Measurements from ENCODE around the gene NOC2L. TPM values are rescaled to one million over a fixed set of nuclear protein-coding genes. Genes with fewer than 3 reads are reported as not detected.

Gene NOC2L
- total RNA-seq, 6 donors from 2014 or later, result 28.7 to 66.0 (median 51.0) TPM

GRCh38 chr1:942864-943533, 16.1 kb downstream of the NOC2L start:
- H3K27me3 ChIP-seq, result peaks cover 4 to 45% (median 29%) of the 10 kb centered on the region in 4 donors
- ATAC-seq (ENCODE audit: low FRiP score in 2 of 2) (peak; percentile 6 to 54), DNase-seq (peak in 1 of 2 donors; percentile 72)
- H3K27ac ChIP-seq, result peak overlapping the region in 3 of 4 donors; percentile 5 to 34 (median 30)
- H3K4me3 ChIP-seq, result peak overlapping the region in 3 of 4 donors; percentile 31 to 48 (median 47)
- peaks cover 7 to 38% (median 36%) of the 10 kb centered on the region in 4 donors for H3K36me3 ChIP-seq
- peaks cover 33 to 38% (median 34%) of the 10 kb centered on the region in 4 donors for H3K4me1 ChIP-seq
- TF ChIP-seq EP300 (IDR thresholded peaks at IDR 0.05) (no peak), POLR2A (IDR thresholded peaks at IDR 0.05) (no peak), POLR2AphosphoS5 (IDR thresholded peaks at IDR 0.05) (no peak)
- TF ChIP-seq, protein P1, sequence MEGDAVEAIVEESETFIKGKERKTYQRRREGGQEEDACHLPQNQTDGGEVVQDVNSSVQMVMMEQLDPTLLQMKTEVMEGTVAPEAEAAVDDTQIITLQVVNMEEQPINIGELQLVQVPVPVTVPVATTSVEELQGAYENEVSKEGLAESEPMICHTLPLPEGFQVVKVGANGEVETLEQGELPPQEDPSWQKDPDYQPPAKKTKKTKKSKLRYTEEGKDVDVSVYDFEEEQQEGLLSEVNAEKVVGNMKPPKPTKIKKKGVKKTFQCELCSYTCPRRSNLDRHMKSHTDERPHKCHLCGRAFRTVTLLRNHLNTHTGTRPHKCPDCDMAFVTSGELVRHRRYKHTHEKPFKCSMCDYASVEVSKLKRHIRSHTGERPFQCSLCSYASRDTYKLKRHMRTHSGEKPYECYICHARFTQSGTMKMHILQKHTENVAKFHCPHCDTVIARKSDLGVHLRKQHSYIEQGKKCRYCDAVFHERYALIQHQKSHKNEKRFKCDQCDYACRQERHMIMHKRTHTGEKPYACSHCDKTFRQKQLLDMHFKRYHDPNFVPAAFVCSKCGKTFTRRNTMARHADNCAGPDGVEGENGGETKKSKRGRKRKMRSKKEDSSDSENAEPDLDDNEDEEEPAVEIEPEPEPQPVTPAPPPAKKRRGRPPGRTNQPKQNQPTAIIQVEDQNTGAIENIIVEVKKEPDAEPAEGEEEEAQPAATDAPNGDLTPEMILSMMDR (IDR thresholded peaks at IDR 0.05), result no peak
- 24 to 28% methylated on average over 8 to 20 of the region's 27 CpGs for WGBS, 2 donors
- H3K9me3 ChIP-seq, result no peaks in the 10 kb centered on the region

DNA sequence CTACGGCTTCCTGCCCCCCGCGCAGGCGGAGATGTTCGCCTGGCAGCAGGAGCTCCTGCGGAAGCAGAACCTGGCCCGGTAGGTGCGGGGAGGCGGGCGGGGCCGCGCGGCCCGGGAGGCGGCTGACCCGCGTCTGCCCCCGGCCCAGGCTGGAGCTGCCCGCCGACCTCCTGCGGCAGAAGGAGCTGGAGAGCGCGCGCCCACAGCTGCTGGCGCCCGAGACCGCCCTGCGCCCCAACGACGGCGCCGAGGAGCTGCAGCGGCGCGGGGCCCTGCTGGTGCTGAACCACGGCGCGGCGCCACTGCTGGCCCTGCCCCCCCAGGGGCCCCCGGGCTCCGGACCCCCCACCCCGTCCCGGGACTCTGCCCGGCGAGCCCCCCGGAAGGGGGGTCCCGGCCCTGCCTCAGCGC, 16.6 kb downstream of the NOC2L start:
- Histone ChIP-seq H3K36me3 (peaks cover 3 to 32% (median 30%) of the 10 kb centered on the region in 4 donors), H3K27ac (peak overlapping the region in 3 of 4 donors; percentile 5 to 34 (median 30)), H3K4me3 (peak overlapping the region in 3 of 4 donors; percentile 31 to 48 (median 47)), H3K9me3 (no peaks in the 10 kb centered on the region), H3K27me3 (peaks cover 4 to 45% (median 29%) of the 10 kb centered on the region in 4 donors), H3K4me1 (peaks cover 33 to 38% (median 34%) of the 10 kb centered on the region in 4 donors)
- peak in 1 of 2 donors; percentile 3 for ATAC-seq (ENCODE audit: low FRiP score in 2 of 2)
- TF ChIP-seq EP300 (IDR thresholded peaks at IDR 0.05), result no peak
- TF ChIP-seq, protein P1 (IDR thresholded peaks at IDR 0.05), result no peak
- no peak for TF ChIP-seq POLR2A (IDR thresholded peaks at IDR 0.05)
- no peak for TF ChIP-seq POLR2AphosphoS5 (IDR thresholded peaks at IDR 0.05)
- peak in 1 of 2 donors; percentile 87 for DNase-seq
- 0% methylated on average over 3 of the region's 48 CpGs; no CpG with 5 or more reads in 1 of the 2 donors for WGBS, 2 donors

DNA sequence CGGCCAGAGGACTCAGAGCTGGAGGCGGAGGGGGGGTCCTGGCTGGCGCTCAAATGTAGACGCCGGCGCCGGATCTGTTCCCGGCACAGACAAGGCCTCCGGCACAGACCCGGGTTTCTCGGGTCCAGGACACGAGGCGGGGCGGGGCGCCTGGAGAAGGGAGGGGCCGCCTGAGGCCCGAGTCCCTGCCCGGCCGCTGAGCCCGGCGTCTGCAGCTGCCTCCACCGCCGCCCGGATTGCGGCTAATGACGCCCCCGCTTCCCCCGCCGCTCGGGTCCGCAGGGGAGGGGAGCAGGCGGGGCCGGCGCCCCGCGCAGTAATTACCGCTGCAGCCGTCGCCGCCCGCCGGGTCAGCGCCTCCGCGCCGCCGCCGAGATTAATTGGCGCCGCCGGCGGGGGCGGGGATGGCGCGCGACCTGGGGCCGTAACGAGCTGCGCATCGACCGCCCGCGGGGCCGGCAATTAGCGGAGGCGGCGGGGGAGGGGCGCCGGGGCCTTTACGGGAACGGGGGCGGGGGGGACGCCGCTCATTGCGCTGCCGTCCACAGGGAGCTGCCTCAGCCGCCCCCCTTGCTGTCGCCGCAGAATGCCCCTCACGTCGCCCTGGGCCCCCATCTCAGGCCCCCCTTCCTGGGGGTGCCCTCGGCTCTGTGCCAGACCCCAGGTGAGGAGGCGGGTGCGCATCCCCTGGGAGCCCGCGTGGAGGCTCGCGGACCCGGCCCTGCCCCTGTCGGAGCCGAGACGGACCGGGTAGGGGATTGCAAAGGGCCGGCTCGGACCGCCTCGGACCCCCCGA, 17.3 kb downstream of the NOC2L start:
- 0% methylated on average over 1 to 8 of the region's 98 CpGs for WGBS, 2 donors
- H3K27ac ChIP-seq, result peak overlapping the region in 3 of 4 donors; percentile 30 to 39 (median 34)
- H3K27me3 ChIP-seq, result peaks cover 4 to 45% (median 30%) of the 10 kb centered on the region in 4 donors
- ATAC-seq (ENCODE audit: low FRiP score in 2 of 2) (peak in 1 of 2 donors; percentile 73), DNase-seq (peak in 1 of 2 donors; percentile 94)
- peak overlapping the region in 3 of 4 donors; percentile 31 to 48 (median 47) for H3K4me3 ChIP-seq
- no peaks in the 10 kb centered on the region for H3K9me3 ChIP-seq
- H3K4me1 ChIP-seq, result peaks cover 33 to 38% (median 34%) of the 10 kb centered on the region in 4 donors
- peaks cover 3 to 26% (median 23%) of the 10 kb centered on the region in 4 donors for H3K36me3 ChIP-seq
- TF ChIP-seq, protein P1 (IDR thresholded peaks at IDR 0.05), result no peak
- TF ChIP-seq EP300 (IDR thresholded peaks at IDR 0.05) (no peak), POLR2A (IDR thresholded peaks at IDR 0.05) (no peak), POLR2AphosphoS5 (IDR thresholded peaks at IDR 0.05) (no peak)

GRCh38 chr1:941015-941587, 18.0 kb downstream of the NOC2L start:
- ATAC-seq (ENCODE audit: low FRiP score in 2 of 2) (no peak), DNase-seq (peak in 1 of 2 donors; percentile 85)
- peak overlapping the region in 3 of 4 donors; percentile 31 to 48 (median 47) for H3K4me3 ChIP-seq
- TF ChIP-seq, protein P1 (IDR thresholded peaks at IDR 0.05), result no peak
- TF ChIP-seq POLR2A (IDR thresholded peaks at IDR 0.05) (no peak), EP300 (IDR thresholded peaks at IDR 0.05) (no peak), POLR2AphosphoS5 (IDR thresholded peaks at IDR 0.05) (no peak)
- peaks cover 33 to 39% (median 34%) of the 10 kb centered on the region in 4 donors for H3K4me1 ChIP-seq
- H3K9me3 ChIP-seq, result no peaks in the 10 kb centered on the region
- peak overlapping the region in 3 of 4 donors; percentile 30 to 39 (median 35) for H3K27ac ChIP-seq
- peaks cover 3 to 19% (median 17%) of the 10 kb centered on the region in 4 donors for H3K36me3 ChIP-seq
- 6% methylated on average over 35 of the region's 36 CpGs; no CpG with 5 or more reads in 1 of the 2 donors for WGBS, 2 donors
- peaks cover 4 to 50% (median 33%) of the 10 kb centered on the region in 4 donors for H3K27me3 ChIP-seq
